HepG2 (cell line): Measurements from ENCODE around the gene LMAN2L. TPM values are rescaled to one million over a fixed set of nuclear protein-coding genes. Genes with fewer than 3 reads are reported as not detected.
A peak's percentile ranks its signal among the peaks of the same experiment; 100 is the strongest.

Source experiments
- ATAC-seq: fragments of 200-7000 bp; cut with Tn5 transposase; 3 replicates; pipeline ENCODE4 v1.9.1; 2020; ENCODE audit warnings: mild to moderate bottlenecking, moderate library complexity
- BruUV-seq: library from RNA; stranded (reverse); fragments of 400-500 nt; replicated peaks from 2 replicates; lab custom pipeline; 2021; lab: Mats Ljungman, UMichigan
- CTCF ChIA-PET: fragments of 300-600 bp; formaldehyde crosslinking; extraction: SDS; loops from one replicate; lab custom pipeline; 2021; ENCODE audit warnings: low total read pairs, inconsistent platforms, low intra/inter-chr PET ratio; lab: Yijun Ruan, JAX
- POLR2A ChIA-PET: fragments of 350-600 bp; sonication (Branson Sonifier 250); formaldehyde crosslinking; loops from one replicate; lab custom pipeline; 2020; ENCODE audit warnings: antibody characterized with exemption, inconsistent platforms; lab: Yijun Ruan, JAX
- DNase-seq: peaks from one replicate; pipeline ENCODE4 v3.0.0-alpha.2; 2015; ENCODE audit warnings: low spot score
- FAIRE-seq: peaks from 3 replicates; lab custom pipeline; 2011; peaks lifted over from hg19 to GRCh38; lab: Jason Lieb, UNC
- H2AFZ ChIP-seq: one replicate; pipeline ENCODE4 v1.6.1; 2011; ENCODE audit warnings: low read length, inconsistent platforms
- H3K27ac ChIP-seq: fragments of 300-600 bp; 3 replicates; pipeline ENCODE4 v1.8.0; 2011; ENCODE audit warnings: mixed run types, mild to moderate bottlenecking, mixed read lengths, low read length, inconsistent platforms; ENCODE audit not compliant: insufficient read depth; ENCODE audit errors: extremely low read length
- H3K27me3 ChIP-seq, 2 experiments: fragments of 200-600 bp in 1 of 2; 2 replicates in 1 of 2; 3 replicates in 1 of 2; pipeline versions ENCODE4 v1.6.0 to v1.8.0; 2011; ENCODE audit warnings: low read length in 2 of 2, mild to moderate bottlenecking in 2 of 2, moderate library complexity in 2 of 2, inconsistent platforms in 1 of 2; ENCODE audit not compliant: insufficient read depth in 2 of 2, control insufficient read depth in 1 of 2
- H3K36me3 ChIP-seq, 2 experiments: fragments of 200-600 bp in 1 of 2; replicated peaks in 1 of 2; 2 replicates in 1 of 2; 3 replicates in 1 of 2; pipeline versions ENCODE4 v1.5.1 to v1.8.0; 2011; ENCODE audit warnings: low read length in 2 of 2, inconsistent platforms in 1 of 2; ENCODE audit not compliant: insufficient read depth in 2 of 2, control insufficient read depth in 1 of 2
- H3K4me1 ChIP-seq: 2 replicates; pipeline ENCODE4 v1.5.1; 2012; ENCODE audit warnings: low read length, inconsistent platforms; ENCODE audit not compliant: insufficient read depth
- H3K4me2 ChIP-seq: 2 replicates; pipeline ENCODE4 v1.6.0; 2011; ENCODE audit warnings: low read depth, low read length, inconsistent platforms
- H3K4me3 ChIP-seq, 3 experiments: fragments of 200-600 bp in 1 of 3; sonication (generic), shearing (Covaris generic) in 1 of 3; replicated peaks in 1 of 3; 2 replicates each; pipeline ENCODE4 v1.5.1; 2011 to 2016; ENCODE audit warnings: low read length in 3 of 3, inconsistent platforms in 2 of 3, low read depth in 2 of 3, mild to moderate bottlenecking in 2 of 3, control low read depth in 1 of 3, mixed read lengths in 1 of 3; ENCODE audit not compliant: insufficient read depth in 1 of 3
- H3K79me2 ChIP-seq: one replicate; pipeline ENCODE4 v1.6.1; 2011; ENCODE audit warnings: low read length, inconsistent platforms; ENCODE audit not compliant: insufficient read depth
- H3K9ac ChIP-seq: 2 replicates; pipeline ENCODE4 v1.6.0; 2011; ENCODE audit warnings: mild to moderate bottlenecking, low read depth, low read length, inconsistent platforms; ENCODE audit not compliant: insufficient read depth
- H3K9me3 ChIP-seq: 2 replicates; pipeline ENCODE4 v1.5.1; 2012; ENCODE audit warnings: mild to moderate bottlenecking, low read length
- H4K20me1 ChIP-seq: 2 replicates; pipeline ENCODE4 v1.6.0; 2011; ENCODE audit warnings: inconsistent platforms, mild to moderate bottlenecking, low read length, moderate library complexity; ENCODE audit not compliant: insufficient read depth
- HNRNPUL1 ChIP-seq: fragments of 200-400 bp; formaldehyde crosslinking; IDR thresholded peaks from 2 replicates; pipeline ENCODE4 v1.6.1; 2017; ENCODE audit warnings: low read depth, mild to moderate bottlenecking, low read length, moderate library complexity
- MAFF ChIP-seq: IDR thresholded peaks from 2 replicates; pipeline ENCODE4 v1.6.1; 2011; ENCODE audit warnings: low read depth, low read length, improper control_type of control experiment
- MAFK ChIP-seq, 2 experiments: IDR thresholded peaks in 1 of 2; conservative IDR thresholded peaks in 1 of 2; 2 replicates each; pipeline ENCODE4 v1.6.1; 2011; ENCODE audit warnings: improper control_type of control experiment in 2 of 2, low read length in 2 of 2
- NCOA1 ChIP-seq: sonication (generic); formaldehyde crosslinking; IDR thresholded peaks from 2 replicates; pipeline ENCODE4 v1.9.0; 2021; ENCODE audit warnings: missing genetic modification reagents
- NCOR1 ChIP-seq: fragments of 200-600 bp; sonication (generic); IDR thresholded peaks from 2 replicates; pipeline ENCODE4 v1.7.0; 2017; ENCODE audit warnings: antibody characterized with exemption, low read length, borderline replicate concordance
- PRDM10 ChIP-seq: sonication (generic); formaldehyde crosslinking; IDR thresholded peaks from 2 replicates; pipeline ENCODE4 v1.4.0; 2020; ENCODE audit warnings: low read depth, missing genetic modification reagents
- SIX1 ChIP-seq: sonication (generic); formaldehyde crosslinking; IDR thresholded peaks from 2 replicates; pipeline ENCODE4 v1.4.0; 2020; ENCODE audit warnings: missing genetic modification reagents, borderline replicate concordance
- SIX4 ChIP-seq: sonication (generic); formaldehyde crosslinking; IDR thresholded peaks from 2 replicates; pipeline ENCODE4 v1.4.0; 2020; ENCODE audit warnings: missing genetic modification reagents
- ZNF441 ChIP-seq: sonication (generic); formaldehyde crosslinking; IDR thresholded peaks from 2 replicates; pipeline ENCODE4 v1.7.0; 2021; ENCODE audit warnings: missing genetic modification reagents, borderline replicate concordance
- WGBS: methylation state at CpG from one replicate; pipeline ENCODE4 v1.1.6; 2017; ENCODE audit warnings: low lambda C conversion rate; 5-methylcytosine and 5-hydroxymethylcytosine counted together
- in situ Hi-C: cut with HindIII; loops from 2 replicates; pipeline ENCODE4 v1.10.0; 2017; ENCODE audit warnings: low pct_unique_long_range_greater_than_20kb; ENCODE audit not compliant: extremely low pct_ligation_motif_present
- intact Hi-C: fragments of 100-400 bp; cut with micrococcal nuclease; formaldehyde crosslinking; loops from one replicate; pipeline ENCODE4 v1.10.0; 2022; ENCODE audit not compliant: unreplicated experiment
- polyA plus RNA-seq, 8 experiments: library from polyadenylated mRNA; depleted of rRNA in 3 of 8; stranded (reverse) in 7 of 8; unstranded in 1 of 8; fragments of >200 nt; fragmentation: Illumina TruSeq in 4 of 8; extraction: Trizol in 4 of 8; gene quantifications; 2 replicates each; pipeline versions ENCODE4 v1.2.1 to v1.2.3, GENCODE V29; 2011 to 2016; ENCODE audit warnings: low read depth in 4 of 8, missing spikeins in 1 of 8, mixed read lengths in 1 of 8; ENCODE audit not compliant: insufficient read depth in 1 of 8
- total RNA-seq, 5 experiments: library from RNA; depleted of rRNA; stranded (reverse); fragments of >200 nt; fragmentation: Illumina TruSeq; extraction: Trizol; gene quantifications; 2 replicates each; pipeline ENCODE4 v1.2.3, GENCODE V29; 2016; ENCODE audit warnings: low read depth in 1 of 5
- TF ChIP-seq, protein P1 (sequence below): sonication (generic); formaldehyde crosslinking; conservative IDR thresholded peaks from 2 replicates; pipeline ENCODE4 v1.8.0; 2022; ENCODE audit warnings: missing genetic modification reagents

The LMAN2L gene
- total and polyA plus RNA-seq, 2 of the 13 experiments (the other 11 are each of a cell fraction or from before 2014, with no cell fraction given), result 39.1 to 57.9 TPM

- TF ChIP-seq PRDM10 (CRISPR knock-in tag) (no peak), HNRNPUL1 (no peak), SIX4 (CRISPR knock-in tag) (no peak), SIX1 (CRISPR knock-in tag) (peak; percentile 61; the same call in 1 of the 2 replicates), NCOR1 (no peak), ZNF441 (CRISPR knock-in tag) (no peak), NCOA1 (CRISPR knock-in tag) (no peak)
These were observed 24.2 kb downstream of the LMAN2L start (continued) for GRCh38 chr2:96715658-96716057.

DNA sequence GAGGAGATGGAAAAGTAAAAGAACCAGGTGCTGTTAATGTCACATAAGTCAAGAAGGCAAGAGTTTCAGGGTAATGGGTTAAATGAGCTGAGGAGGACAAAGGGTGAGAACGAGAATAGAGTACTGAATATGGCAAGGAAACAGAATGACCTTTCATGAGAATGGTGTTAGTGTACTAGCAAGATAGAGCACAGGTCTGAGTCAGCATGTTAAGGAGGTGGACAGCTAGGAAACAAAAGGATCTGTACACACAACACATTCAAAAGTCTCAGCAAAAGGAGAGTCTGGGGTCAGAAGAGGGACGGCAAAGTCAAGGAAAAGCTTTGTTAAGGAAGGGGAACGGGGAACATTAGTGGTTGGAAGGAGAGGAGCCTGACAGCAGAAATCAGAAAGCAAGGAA lies 28.9 kb downstream of the LMAN2L start:
- in situ Hi-C loops (no loop called here), intact Hi-C loops (no loop called here)
- H3K4me2 ChIP-seq, result no peak overlapping the region
- no peaks in the 10 kb centered on the region for H3K9me3 ChIP-seq
- no peak overlapping the region for H3K27ac ChIP-seq
- H3K36me3 ChIP-seq, result peaks cover 44 to 67% of the 10 kb centered on the region in 2 experiments
- no peaks in the 10 kb centered on the region; a peak in 1 of 5 replicates for H3K27me3 ChIP-seq
- ChIA-PET POLR2A (no interaction called here), CTCF (no interaction called here)
- no peak overlapping the region for H3K9ac ChIP-seq
- DNase-seq (no peak), FAIRE-seq (peak; percentile 15), ATAC-seq (no peak)
- no peaks in the 10 kb centered on the region for H3K79me2 ChIP-seq
- peaks cover 16% of the 10 kb centered on the region for H3K4me1 ChIP-seq
- no peak overlapping the region for H2AFZ ChIP-seq
- no peaks in the 10 kb centered on the region for H4K20me1 ChIP-seq
- 95% methylated on average over 3 of the region's 3 CpGs for WGBS
- TF ChIP-seq MAFK (conservative IDR thresholded peaks at IDR 0.05 in 1 of 2, IDR thresholded peaks at IDR 0.05 in 1 of 2; ENCODE audit: low read length in 2 of 2), result peak; percentile 42 to 45; a peak in 3 of 4 replicates
- TF ChIP-seq, protein P1, sequence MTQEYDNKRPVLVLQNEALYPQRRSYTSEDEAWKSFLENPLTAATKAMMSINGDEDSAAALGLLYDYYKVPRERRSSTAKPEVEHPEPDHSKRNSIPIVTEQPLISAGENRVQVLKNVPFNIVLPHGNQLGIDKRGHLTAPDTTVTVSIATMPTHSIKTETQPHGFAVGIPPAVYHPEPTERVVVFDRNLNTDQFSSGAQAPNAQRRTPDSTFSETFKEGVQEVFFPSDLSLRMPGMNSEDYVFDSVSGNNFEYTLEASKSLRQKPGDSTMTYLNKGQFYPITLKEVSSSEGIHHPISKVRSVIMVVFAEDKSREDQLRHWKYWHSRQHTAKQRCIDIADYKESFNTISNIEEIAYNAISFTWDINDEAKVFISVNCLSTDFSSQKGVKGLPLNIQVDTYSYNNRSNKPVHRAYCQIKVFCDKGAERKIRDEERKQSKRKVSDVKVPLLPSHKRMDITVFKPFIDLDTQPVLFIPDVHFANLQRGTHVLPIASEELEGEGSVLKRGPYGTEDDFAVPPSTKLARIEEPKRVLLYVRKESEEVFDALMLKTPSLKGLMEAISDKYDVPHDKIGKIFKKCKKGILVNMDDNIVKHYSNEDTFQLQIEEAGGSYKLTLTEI (CRISPR knock-in tag), result no peak
- 0 out of 2 replicates have a peak, but pooled peaks have one; percentile 15 for TF ChIP-seq MAFF
- BruUV-seq, result no TSS peak
- H3K4me3 ChIP-seq, result no peak overlapping the region
